ENCODE measurements around the gene TRIM56. TPM values are rescaled to one million over a fixed set of nuclear protein-coding genes. Genes with fewer than 3 reads are reported as not detected.
"Not testable (repeated sequence)": the region's sequence is repeated elsewhere in the genome, so short reads cannot be mapped to it uniquely, and the experiment has no call there.

The TRIM56 gene
- total RNA-seq, 4 donors from 2014 or later, result 4.2 to 11.4 (median 6.9) TPM

DNA sequence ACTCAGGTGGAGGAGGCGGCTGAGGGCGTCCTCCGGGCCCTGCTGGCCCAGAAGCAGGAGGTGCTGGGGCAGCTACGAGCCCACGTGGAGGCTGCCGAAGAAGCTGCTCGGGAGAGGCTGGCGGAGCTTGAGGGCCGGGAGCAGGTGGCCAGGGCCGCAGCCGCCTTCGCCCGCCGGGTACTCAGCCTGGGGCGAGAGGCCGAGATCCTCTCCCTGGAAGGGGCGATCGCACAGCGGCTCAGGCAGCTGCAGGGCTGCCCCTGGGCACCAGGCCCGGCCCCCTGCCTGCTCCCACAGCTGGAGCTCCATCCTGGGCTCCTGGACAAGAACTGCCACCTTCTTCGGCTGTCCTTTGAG is 2.8 kb downstream of the TRIM56 start:
- intact Hi-C loops (cut with DNase I; ENCODE audit: low total_unique reads), result loop anchor here (5.0 kb wide), 1 partner anchor 154 kb away; no protein-coding TSS in a partner anchor
- in situ Hi-C loops (cut with MboI; ENCODE audit: low sequenced_read_pairs in 4 of 4), result loop anchor here in 1 of 4 donors (10.0 kb wide), 1 partner anchor 47 kb away; no protein-coding TSS in a partner anchor

DNA sequence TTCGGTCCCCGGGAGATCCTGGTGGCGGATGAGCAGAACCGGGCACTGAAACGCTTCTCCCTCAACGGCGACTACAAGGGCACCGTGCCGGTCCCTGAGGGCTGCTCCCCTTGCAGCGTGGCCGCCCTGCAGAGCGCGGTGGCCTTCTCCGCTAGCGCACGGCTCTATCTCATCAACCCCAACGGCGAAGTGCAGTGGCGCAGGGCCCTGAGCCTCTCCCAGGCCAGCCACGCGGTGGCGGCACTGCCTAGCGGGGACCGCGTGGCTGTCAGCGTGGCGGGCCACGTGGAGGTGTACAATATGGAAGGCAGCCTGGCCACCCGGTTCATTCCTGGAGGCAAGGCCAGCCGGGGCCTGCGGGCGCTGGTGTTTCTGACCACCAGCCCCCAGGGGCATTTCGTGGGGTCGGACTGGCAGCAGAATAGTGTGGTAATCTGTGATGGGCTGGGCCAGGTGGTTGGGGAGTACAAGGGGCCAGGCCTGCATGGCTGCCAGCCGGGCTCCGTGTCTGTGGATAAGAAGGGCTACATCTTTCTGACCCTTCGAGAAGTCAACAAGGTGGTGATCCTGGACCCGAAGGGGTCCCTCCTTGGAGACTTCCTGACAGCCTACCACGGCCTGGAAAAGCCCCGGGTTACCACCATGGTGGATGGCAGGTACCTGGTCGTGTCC is 3.7 kb downstream of the TRIM56 start:
- peaks cover 0 to 20% of the 10 kb centered on the region in 2 donors for H3K36me3 ChIP-seq
- H3K9me3 ChIP-seq, result no peaks in the 10 kb centered on the region
- in situ Hi-C loops (cut with MboI; ENCODE audit: low sequenced_read_pairs in 4 of 4), result loop anchor here in 1 of 4 donors (10.0 kb wide), 1 partner anchor 46 kb away; no protein-coding TSS in a partner anchor
- H3K4me1 ChIP-seq, result peaks cover 15 to 18% of the 10 kb centered on the region in 2 donors
- DNase-seq, result no peak
- TF ChIP-seq POLR2A (IDR thresholded peaks at IDR 0.05), result no peak
- TF ChIP-seq, protein P1, sequence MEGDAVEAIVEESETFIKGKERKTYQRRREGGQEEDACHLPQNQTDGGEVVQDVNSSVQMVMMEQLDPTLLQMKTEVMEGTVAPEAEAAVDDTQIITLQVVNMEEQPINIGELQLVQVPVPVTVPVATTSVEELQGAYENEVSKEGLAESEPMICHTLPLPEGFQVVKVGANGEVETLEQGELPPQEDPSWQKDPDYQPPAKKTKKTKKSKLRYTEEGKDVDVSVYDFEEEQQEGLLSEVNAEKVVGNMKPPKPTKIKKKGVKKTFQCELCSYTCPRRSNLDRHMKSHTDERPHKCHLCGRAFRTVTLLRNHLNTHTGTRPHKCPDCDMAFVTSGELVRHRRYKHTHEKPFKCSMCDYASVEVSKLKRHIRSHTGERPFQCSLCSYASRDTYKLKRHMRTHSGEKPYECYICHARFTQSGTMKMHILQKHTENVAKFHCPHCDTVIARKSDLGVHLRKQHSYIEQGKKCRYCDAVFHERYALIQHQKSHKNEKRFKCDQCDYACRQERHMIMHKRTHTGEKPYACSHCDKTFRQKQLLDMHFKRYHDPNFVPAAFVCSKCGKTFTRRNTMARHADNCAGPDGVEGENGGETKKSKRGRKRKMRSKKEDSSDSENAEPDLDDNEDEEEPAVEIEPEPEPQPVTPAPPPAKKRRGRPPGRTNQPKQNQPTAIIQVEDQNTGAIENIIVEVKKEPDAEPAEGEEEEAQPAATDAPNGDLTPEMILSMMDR (IDR thresholded peaks at IDR 0.05 in 4 of 5, conservative IDR thresholded peaks at IDR 0.05 in 1 of 5), result no peak
- ATAC-seq, result no peak
- H3K27ac ChIP-seq, result no peak overlapping the region
- H3K4me3 ChIP-seq, result no peak overlapping the region
- H3K27me3 ChIP-seq, result no peaks in the 10 kb centered on the region
- intact Hi-C loops (cut with DNase I; ENCODE audit: low total_unique reads), result loop anchor here (5.0 kb wide), 1 partner anchor 153 kb away; no protein-coding TSS in a partner anchor

More for the DNA sequence above, 2.8 kb downstream of the TRIM56 start:
- peaks cover 0 to 20% of the 10 kb centered on the region in 2 donors for H3K36me3 ChIP-seq
- no peak overlapping the region for H3K27ac ChIP-seq
- no peaks in the 10 kb centered on the region for H3K9me3 ChIP-seq
- ATAC-seq (no peak), DNase-seq (no peak)
- H3K27me3 ChIP-seq, result no peaks in the 10 kb centered on the region
- TF ChIP-seq POLR2A (IDR thresholded peaks at IDR 0.05), result no peak
- TF ChIP-seq, protein P1 (IDR thresholded peaks at IDR 0.05 in 4 of 5, conservative IDR thresholded peaks at IDR 0.05 in 1 of 5), result no peak
- peaks cover 15 to 18% of the 10 kb centered on the region in 2 donors for H3K4me1 ChIP-seq
- no peak overlapping the region for H3K4me3 ChIP-seq

DNA sequence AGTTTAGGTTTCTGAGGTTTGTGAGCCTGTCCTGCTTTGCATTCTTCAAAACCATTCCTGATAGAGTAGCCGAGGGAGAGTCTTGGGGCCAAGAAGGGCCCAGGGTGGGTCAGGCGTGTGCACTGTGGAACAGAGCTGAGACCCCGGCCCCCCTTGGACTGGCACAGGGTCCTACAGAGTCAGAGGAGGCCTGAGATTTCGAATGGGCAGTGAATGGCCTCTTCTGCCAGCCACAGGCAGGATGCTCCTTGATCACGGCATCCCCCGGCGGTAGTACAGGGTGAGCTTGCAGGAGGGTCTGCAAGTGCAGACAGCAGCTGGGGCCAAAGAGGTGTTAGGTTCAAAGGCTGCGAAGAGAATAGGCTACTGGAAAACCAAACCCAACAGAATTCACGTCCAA is 4.6 kb downstream of the TRIM56 start:
- no peak overlapping the region for H3K27ac ChIP-seq
- peaks cover 0 to 20% of the 10 kb centered on the region in 2 donors for H3K36me3 ChIP-seq
- intact Hi-C loops (cut with DNase I; ENCODE audit: low total_unique reads) (loop anchor here (5.0 kb wide), 1 partner anchor 152 kb away; no protein-coding TSS in a partner anchor), in situ Hi-C loops (cut with MboI; ENCODE audit: low sequenced_read_pairs in 4 of 4) (loop anchor here in 2 of 4 donors (5.0 to 10.0 kb wide), 2 partner anchors 45 to 47 kb away; no protein-coding TSS in a partner anchor)
- no peaks in the 10 kb centered on the region for H3K27me3 ChIP-seq
- TF ChIP-seq, protein P1 (IDR thresholded peaks at IDR 0.05 in 4 of 5, conservative IDR thresholded peaks at IDR 0.05 in 1 of 5), result no peak
- TF ChIP-seq POLR2A (IDR thresholded peaks at IDR 0.05), result no peak
- no peaks in the 10 kb centered on the region for H3K9me3 ChIP-seq
- DNase-seq, result no peak
- H3K4me3 ChIP-seq, result no peak overlapping the region
- ATAC-seq, result no peak
- H3K4me1 ChIP-seq, result peaks cover 15% of the 10 kb centered on the region in 2 donors

DNA sequence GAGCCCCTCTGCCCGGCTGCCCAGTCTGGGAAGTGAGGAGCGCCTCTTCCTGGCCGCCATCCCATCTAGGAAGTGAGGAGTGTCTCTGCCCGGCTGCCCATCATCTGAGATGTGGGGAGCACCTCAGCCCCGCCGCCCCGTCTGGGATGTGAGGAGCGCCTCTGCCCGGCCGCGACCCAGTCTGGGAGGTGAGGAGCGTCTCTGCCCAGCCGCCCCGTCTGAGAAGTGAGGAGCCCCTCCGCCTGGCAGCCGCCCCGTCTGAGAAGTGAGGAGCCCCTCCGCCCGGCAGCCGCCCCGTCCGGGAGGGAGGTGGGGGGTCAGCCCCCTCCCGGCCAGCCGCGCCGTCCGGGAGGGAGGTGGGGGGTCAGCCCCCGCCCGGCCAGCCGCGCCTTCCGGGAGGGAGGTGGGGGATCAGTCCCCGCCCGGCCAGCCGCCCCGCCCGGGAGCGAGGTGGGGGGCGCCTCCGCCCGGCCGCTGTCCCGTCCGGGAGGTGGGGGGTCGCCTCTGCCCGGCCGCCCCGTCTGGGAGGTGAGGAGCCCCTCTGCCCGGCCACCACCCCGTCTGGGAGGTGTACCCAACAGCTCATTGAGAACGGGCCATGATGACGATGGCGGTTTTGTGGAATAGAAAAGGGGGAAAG is 7.1 kb downstream of the TRIM56 start:
- ATAC-seq; intact Hi-C loops (cut with DNase I; ENCODE audit: low total_unique reads); H3K4me3 ChIP-seq; H3K4me1 ChIP-seq; DNase-seq; H3K27me3 ChIP-seq; H3K9me3 ChIP-seq; H3K27ac ChIP-seq: not testable (repeated sequence)
- H3K36me3 ChIP-seq, result peaks cover 0 to 18% of the 10 kb centered on the region in 2 donors
- in situ Hi-C loops (cut with MboI; ENCODE audit: low sequenced_read_pairs in 4 of 4), result loop anchor here in 1 of 4 donors (5.0 kb wide), 1 partner anchor 45 kb away; no protein-coding TSS in a partner anchor

DNA sequence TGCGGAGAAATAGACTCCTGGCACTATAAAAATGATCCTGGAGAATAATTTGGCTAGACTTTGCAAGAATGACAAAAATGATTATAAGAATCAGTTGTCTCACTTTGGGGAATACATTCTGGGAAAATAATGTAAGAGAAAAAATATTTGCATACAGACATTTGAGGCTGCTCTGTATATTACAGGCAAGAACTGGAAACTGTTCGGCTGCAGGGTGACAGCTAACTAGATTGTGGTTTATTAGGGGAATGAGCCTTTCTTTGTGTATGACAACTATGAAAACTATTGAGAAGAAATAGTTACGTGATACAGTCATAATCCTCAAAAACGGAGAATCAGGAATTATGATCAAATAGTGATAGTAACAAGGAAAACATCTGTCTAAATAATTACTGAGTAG is 8.6 kb downstream of the TRIM56 start:
- TF ChIP-seq POLR2A (IDR thresholded peaks at IDR 0.05), result no peak
- TF ChIP-seq, protein P1 (IDR thresholded peaks at IDR 0.05 in 4 of 5, conservative IDR thresholded peaks at IDR 0.05 in 1 of 5), result no peak

More for the DNA sequence above, 8.6 kb downstream of the TRIM56 start:
- Histone ChIP-seq H3K9me3 (no peaks in the 10 kb centered on the region), H3K4me3 (no peak overlapping the region), H3K4me1 (peaks cover 0 to 4% of the 10 kb centered on the region in 2 donors), H3K27me3 (no peaks in the 10 kb centered on the region), H3K27ac (peak overlapping the region in 3 of 4 donors; percentile 21 to 60 (median 44)), H3K36me3 (peaks cover 0 to 3% of the 10 kb centered on the region in 2 donors)
- in situ Hi-C loops (cut with MboI; ENCODE audit: low sequenced_read_pairs in 4 of 4), result loop anchor here in 1 of 4 donors (5.0 kb wide), 1 partner anchor 43 kb away; no protein-coding TSS in a partner anchor
- DNase-seq (no peak), ATAC-seq (no peak)
- intact Hi-C loops (cut with DNase I; ENCODE audit: low total_unique reads), result loop anchor here (1.0 kb wide), 1 partner anchor 44 kb away; no protein-coding TSS in a partner anchor

Data from gastrocnemius medialis (tissue), 4 donors.